Raji (cell line): ENCODE data around the gene KCNE3.

ENCODE experiments used
- POLR2A ChIP-seq: IDR thresholded peaks from 2 replicates; pipeline ENCODE4 v1.6.1; 2011; ENCODE audit warnings: low read depth, low read length, control low read depth; ENCODE audit not compliant: insufficient read depth

Gene KCNE3

DNA sequence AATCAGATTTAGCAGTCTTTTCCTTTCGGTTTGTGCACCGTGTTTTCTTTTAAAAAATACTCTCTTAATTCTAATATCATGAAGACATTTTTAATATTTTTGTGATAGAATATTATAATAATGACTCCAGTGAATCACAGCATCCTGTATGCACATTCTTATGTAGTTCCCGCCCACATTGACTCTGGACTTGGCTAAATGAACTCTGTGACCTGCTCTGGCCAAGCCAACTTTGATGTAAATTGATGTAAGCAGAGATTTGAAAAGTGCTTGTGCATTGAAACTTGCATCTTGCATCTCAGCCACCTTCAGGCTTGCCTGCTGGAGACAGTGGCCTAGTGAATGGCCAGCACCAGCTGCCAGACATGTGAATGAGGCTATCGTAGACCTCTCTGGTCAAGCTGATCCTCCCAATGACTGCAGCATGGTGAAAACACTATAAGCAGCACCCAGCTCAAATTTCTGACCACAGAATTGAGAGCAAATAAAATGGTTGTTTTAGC lies 39.9 kb downstream of the KCNE3 start:
- TF ChIP-seq POLR2A, result no peak

DNA sequence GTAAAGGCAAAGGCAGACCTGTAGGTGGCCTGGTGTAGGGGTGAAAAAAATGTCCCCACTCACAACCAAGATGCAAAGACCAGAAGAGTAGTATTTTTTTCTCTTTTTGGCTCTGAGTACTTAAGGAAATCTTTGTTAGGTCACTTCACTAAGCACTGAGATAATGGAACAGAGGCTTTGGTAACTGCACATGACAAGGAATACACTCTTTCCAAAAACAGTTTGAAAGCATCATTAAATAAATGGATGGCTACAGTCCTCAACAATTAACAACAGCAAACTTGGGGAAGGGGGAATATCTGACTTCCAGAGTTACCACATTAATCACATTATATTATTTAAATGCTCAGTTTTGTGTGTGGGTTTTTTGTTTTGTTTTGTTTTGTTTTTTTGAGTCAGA lies 42.2 kb downstream of the KCNE3 start:
- no peak for TF ChIP-seq POLR2A

DNA sequence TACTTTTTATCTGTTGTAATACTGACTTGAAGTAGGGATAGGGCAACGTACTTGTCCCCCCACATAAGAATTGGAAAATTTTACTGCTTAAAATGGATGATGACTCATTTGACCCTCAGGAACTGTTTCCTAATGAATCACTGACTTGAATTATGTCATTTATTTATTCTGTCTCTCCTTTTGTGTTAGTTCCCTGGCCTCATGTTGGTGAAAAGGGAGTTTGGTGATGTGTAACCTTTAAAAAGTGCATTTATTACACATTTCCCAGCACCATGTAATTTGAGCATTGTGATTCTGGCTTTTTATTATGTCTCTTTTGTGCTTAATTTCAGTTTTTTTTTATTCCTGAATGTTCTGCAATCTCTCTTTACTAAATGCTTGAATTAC lies 48.8 kb downstream of the KCNE3 start:
- TF ChIP-seq POLR2A, result no peak

DNA sequence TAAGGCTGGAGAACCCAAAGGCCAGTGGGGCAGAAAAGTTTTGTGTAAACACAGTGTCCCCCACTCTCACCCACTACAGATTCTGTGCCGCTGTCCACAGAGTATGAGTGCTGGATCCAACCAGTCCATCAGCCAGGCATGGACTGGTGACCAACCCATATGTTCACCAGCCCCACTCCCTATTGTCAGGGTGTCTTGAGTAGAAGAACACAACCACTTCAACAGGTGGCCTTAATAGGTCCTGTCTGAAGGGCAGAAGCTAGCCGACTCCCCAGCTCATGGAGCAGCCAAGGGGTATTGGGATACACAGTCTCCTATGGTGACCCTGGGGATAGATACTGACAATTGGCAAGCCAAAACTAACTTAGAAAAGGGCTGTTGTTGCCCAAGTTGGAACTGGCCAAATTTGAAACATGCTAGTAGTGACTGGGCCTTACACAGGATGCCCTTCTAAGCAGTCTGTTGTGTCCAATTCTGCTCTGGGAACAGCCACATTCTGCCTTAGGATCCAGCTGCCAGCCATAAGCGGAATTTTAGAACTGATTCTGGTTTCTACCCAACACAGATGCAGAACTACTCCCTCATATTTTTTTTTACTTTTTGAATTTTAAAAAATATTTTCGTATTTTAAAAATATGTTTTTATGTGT lies 49.4 kb downstream of the KCNE3 start:
- no peak for TF ChIP-seq POLR2A

DNA sequence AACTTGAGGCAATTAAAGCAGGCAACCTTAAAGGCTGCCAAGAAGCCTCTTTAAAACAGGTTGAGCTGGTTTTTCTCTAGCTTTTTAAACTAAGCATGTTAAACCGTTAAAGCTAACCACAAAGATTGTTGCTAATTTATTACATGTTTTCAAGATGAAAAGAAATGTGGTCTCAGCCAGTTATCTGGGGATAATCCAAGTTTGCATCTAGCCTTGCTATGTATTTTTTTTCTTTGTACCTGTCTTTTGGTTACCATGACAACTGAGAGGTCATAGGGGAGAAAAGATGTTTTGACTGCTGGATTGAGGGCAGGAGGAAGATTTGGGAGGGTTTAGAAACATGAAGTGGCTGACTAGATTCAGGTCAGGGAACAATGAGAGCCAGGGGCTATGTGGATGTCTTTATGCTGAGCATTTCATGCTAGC lies 50.0 kb downstream of the KCNE3 start:
- TF ChIP-seq POLR2A, result no peak

DNA sequence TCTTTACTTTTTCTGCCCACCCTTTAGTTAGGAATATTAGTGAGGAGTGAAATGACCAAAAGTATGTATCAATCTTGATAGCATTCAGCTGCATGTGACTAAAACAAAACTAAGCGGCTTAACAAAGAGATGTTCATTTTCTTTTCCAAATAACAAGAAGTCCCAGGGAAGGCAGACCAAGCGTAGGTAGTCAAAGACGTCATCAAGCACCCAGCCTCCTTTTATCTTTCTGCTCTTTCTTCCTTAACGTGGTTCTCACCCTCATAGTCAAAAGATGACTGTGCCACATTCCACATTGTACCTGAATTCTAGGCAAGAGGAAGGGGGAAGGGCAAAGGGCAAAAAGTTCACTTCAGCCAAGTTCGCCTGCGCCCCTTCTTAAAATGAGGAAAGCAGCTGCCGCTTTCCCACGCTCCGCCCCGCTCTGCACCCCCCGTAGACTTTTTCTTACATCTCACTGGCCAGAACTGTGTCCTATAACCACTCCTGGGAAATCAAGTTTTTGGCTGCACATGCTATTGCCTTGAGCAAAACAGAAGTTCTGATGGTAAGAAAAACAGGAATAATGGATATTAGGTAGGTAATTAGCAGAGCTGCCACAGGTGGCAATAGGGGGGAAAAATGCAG lies 54.5 kb downstream of the KCNE3 start:
- no peak for TF ChIP-seq POLR2A

DNA sequence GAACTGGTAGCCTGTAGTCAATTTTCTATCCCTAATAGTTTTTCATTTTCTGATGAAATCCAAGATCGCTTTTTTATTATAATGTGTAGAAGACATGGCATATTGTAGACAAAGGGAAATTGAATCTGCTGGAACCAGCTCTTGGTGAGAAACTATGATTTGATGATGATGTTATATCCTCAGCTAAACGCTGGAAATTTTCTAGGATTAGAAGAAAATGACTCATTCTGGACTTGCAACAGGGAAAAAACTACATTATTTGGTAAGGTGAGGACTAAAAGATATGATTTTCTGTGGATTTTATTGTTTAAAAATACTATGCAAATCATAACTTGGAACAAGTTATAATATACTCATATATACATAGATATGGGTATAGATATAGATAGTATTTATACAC lies 55.0 kb downstream of the KCNE3 start:
- TF ChIP-seq POLR2A, result no peak

DNA sequence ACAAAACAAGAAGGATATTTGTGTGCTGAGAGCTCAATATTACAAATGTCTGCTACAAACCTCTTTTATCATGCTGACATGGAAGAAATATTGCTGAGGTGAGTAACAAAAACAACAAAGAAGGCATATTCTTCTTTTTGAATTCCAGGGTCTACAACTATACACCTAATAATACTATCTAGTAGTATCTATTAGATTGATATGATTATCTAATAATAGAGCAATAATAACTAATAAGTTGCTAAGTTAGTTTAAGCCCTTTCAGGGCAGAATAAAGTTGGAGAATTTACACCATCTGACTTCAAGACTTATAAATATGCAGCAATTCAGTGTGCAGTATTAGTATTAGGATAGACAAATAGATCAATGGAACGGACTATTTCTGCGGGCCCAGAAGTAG lies 57.7 kb downstream of the KCNE3 start:
- no peak for TF ChIP-seq POLR2A
